Heart left ventricle (tissue), 13 donors: ENCODE data around the gene PDIA3.
"Not testable (repeated sequence)": the region's sequence is repeated elsewhere in the genome, so short reads cannot be mapped to it uniquely, and the experiment has no call there.

Experiments used
- POLR2A ChIP-seq, 2 donors: fragments of 450-650 bp; IDR thresholded peaks; one replicate each; pipeline ENCODE4 v1.6.1; 2017; ENCODE audit warnings: antibody characterized with exemption in 2 of 2, mild to moderate bottlenecking in 2 of 2, moderate library complexity in 2 of 2
- TF ChIP-seq, protein P1 (sequence below), 12 donors: fragments of 200-600 bp; sonication (generic) in 4 of 12; IDR thresholded peaks; one replicate each; pipeline versions ENCODE4 v1.5.0 to v1.8.0; 2018 to 2022; ENCODE audit warnings: antibody characterized with exemption in 12 of 12, mild to moderate bottlenecking in 5 of 12
- donor health status: ischemic (EF 13 %, LVEDD 7.1; RV severe dilation, severe dysfunction).
- donor health status: DM: no; HTN: yes; CAD: no.
- donor health status: DM: no; HTN: no; CAD: no.
- donor health status: ischemic (EF 25% LVEDD 6.9; RV normal size, moderate dysfunction).
- donor health status: ischemic (EF 25% LVEDD 5.7; RV mildly dilated, moderate dysfunction).
- donor health status: ischemic (EF 35%, LVEDD 5.7; RV mildly dilated, moderate dysfunction).
- donor health status: nonischemic (EF 11% LVEDD 7.7; RV severe dilation, severe dysfunction).
- donor health status: DM: yes; HTN: yes; CAD: no.
- donor health status: PGD.
- donor health status: ischemic (EF 29% LVEDD 5.4; RV normal size, mild dysfunction).
- donor health status: nonischemic (EF 23%, LVEDD 6.1; RV moderate dilation, normal function).

GRCh38 chr15:43802676-43803075 is 56.4 kb downstream of the PDIA3 start:
- TF ChIP-seq, protein P1, sequence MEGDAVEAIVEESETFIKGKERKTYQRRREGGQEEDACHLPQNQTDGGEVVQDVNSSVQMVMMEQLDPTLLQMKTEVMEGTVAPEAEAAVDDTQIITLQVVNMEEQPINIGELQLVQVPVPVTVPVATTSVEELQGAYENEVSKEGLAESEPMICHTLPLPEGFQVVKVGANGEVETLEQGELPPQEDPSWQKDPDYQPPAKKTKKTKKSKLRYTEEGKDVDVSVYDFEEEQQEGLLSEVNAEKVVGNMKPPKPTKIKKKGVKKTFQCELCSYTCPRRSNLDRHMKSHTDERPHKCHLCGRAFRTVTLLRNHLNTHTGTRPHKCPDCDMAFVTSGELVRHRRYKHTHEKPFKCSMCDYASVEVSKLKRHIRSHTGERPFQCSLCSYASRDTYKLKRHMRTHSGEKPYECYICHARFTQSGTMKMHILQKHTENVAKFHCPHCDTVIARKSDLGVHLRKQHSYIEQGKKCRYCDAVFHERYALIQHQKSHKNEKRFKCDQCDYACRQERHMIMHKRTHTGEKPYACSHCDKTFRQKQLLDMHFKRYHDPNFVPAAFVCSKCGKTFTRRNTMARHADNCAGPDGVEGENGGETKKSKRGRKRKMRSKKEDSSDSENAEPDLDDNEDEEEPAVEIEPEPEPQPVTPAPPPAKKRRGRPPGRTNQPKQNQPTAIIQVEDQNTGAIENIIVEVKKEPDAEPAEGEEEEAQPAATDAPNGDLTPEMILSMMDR (IDR thresholded peaks at IDR 0.05), result not testable (repeated sequence)
- not testable (repeated sequence) for TF ChIP-seq POLR2A (IDR thresholded peaks at IDR 0.05)
